Measurements from ENCODE around the gene POGLUT2. TPM values are rescaled to one million over a fixed set of nuclear protein-coding genes. Genes with fewer than 3 reads are reported as not detected.
A peak's percentile ranks its signal among the peaks of the same experiment; 100 is the strongest.

The POGLUT2 gene
- total and polyA plus RNA-seq, 5 donors from 2014 or later, result 0.20 to 1.2 (median 0.96) TPM

DNA sequence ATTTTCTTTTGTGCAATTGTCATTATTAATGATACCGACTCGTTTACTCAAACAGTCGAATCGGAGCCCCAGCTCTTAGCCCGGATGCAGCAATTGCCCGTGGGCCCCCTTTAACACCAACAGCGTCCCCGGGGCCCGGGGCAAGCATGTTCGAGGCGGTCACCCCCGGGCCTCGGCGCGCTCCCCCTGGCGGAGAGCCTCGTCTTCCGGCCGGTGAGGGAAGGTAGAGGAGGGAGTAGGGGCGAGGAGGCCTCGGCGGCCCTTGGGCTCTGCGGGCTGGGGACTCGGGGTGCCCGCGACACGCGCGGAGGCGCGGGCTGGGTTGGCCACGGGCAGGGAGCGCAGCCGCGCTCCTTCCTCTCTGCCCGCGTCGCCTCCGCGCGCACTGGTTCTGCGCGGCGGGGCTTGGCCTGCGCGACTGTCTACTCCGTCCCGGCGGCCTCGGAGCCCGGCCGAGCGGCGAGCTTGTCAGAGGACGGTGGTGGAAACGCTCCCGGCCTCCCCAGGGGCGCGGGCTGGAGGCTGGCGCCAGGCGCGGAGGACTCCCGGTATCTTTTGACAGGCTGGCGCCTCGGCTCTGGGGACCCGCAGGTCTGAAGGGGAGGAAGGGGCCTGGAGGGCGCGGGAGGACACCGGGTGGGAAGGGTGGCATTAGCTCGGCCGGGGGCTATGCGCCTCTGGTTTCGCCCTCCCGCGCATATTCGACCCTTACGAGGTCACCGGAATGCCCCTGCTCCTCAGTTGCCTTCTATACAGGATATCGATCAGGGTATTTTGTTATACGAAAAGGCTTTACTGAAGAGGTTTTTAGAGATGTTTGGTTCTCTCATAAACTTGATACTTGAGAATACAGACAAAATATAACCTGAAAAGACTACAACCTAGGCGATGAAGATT, 1.6 kb upstream of the POGLUT2 start:
- H3K27ac Mint-ChIP-seq, result peak overlapping the region in 2 of 3 donors; percentile 83 to 92
- H3K27me3 Mint-ChIP-seq, result peaks cover 17% of the 10 kb centered on the region
- no peaks in the 10 kb centered on the region for H3K9me3 ChIP-seq (ENCODE audit: control insufficient read depth in 2 of 2, low read length in 2 of 2)
- H3K9me3 Mint-ChIP-seq, result no peaks in the 10 kb centered on the region
- no peaks in the 10 kb centered on the region for H3K36me3 ChIP-seq (ENCODE audit: control insufficient read depth, insufficient read depth, low read length)
- H3K27ac ChIP-seq (ENCODE audit: insufficient read depth, low read length, poor library complexity, severe bottlenecking), result peak overlapping the region; percentile 14
- H3K4me3 ChIP-seq (ENCODE audit: low read depth, low read length), result peak overlapping the region; percentile 68
- DNase-seq, result peak; percentile 72 to 87 (median 77)
- peak overlapping the region; percentile 90 to 97 (median 94) for H3K4me3 Mint-ChIP-seq
- H3K4me1 Mint-ChIP-seq, result peaks cover 4 to 43% (median 20%) of the 10 kb centered on the region in 4 donors
- H3K36me3 Mint-ChIP-seq, result peaks cover 3% of the 10 kb centered on the region
- H3K4me1 ChIP-seq (ENCODE audit: control insufficient read depth, insufficient read depth, low read length, poor library complexity, severe bottlenecking), result peaks cover 29% of the 10 kb centered on the region
- H3K27me3 ChIP-seq (ENCODE audit: control insufficient read depth, insufficient read depth, low read length), result peaks cover 6% of the 10 kb centered on the region
- peak; percentile 83 to 85 for ATAC-seq (ENCODE audit: low read depth in 2 of 2)

DNA sequence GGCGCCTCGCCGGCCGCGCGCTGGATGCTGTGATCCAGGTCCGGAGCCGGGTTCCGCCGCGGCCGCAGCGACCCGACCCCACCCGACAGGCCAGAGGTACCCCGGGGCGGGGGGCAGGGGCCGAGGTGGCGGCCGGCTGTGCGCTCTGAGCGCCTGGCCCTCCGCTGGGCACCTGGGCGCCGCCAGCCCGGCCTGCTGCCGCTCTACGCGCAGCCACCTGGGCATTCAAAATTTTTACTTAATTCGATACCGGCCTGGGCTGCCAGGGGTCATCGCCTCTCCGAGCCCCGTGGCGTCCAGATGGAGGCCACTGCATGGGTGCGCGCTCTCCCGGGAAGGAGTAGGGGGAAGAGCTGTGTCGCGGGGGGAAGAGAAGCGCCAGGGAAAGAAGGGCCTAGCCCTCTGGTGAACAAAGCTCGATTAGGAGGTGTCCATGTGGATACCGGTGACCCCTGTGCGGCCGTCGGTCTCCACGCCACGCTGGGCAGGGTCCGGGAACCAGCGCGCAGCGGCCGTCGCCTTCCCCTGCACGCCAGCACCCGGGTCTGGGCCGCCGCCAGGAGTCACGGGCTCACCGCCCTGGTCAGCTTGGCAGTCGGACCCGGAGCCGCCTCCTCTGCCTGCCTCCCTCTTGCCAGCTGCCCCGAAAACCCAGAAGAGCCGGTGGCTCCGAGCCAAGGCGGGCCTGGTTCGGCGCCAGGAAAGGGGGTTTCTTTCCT, 809 bp upstream of the POGLUT2 start:
- no peak for ATAC-seq (ENCODE audit: low read depth in 2 of 2)
- H3K4me3 Mint-ChIP-seq, result peak overlapping the region; percentile 90 to 97 (median 92)
- Histone ChIP-seq H3K27me3 (ENCODE audit: control insufficient read depth, insufficient read depth, low read length) (peaks cover 6% of the 10 kb centered on the region), H3K4me3 (ENCODE audit: low read depth, low read length) (peak overlapping the region; percentile 59), H3K36me3 (ENCODE audit: control insufficient read depth, insufficient read depth, low read length) (no peaks in the 10 kb centered on the region), H3K4me1 (ENCODE audit: control insufficient read depth, insufficient read depth, low read length, poor library complexity, severe bottlenecking) (peaks cover 29% of the 10 kb centered on the region), H3K27ac (ENCODE audit: insufficient read depth, low read length, poor library complexity, severe bottlenecking) (no peak overlapping the region), H3K9me3 (ENCODE audit: control insufficient read depth in 2 of 2, low read length in 2 of 2) (no peaks in the 10 kb centered on the region)
- peak overlapping the region in 2 of 3 donors; percentile 42 to 92 for H3K27ac Mint-ChIP-seq
- no peaks in the 10 kb centered on the region for H3K9me3 Mint-ChIP-seq
- H3K4me1 Mint-ChIP-seq, result peaks cover 4 to 41% (median 20%) of the 10 kb centered on the region in 4 donors
- no peaks in the 10 kb centered on the region for H3K36me3 Mint-ChIP-seq
- peak in 2 of 3 donors; percentile 13 to 14 for DNase-seq
- H3K27me3 Mint-ChIP-seq, result peaks cover 17% of the 10 kb centered on the region

DNA sequence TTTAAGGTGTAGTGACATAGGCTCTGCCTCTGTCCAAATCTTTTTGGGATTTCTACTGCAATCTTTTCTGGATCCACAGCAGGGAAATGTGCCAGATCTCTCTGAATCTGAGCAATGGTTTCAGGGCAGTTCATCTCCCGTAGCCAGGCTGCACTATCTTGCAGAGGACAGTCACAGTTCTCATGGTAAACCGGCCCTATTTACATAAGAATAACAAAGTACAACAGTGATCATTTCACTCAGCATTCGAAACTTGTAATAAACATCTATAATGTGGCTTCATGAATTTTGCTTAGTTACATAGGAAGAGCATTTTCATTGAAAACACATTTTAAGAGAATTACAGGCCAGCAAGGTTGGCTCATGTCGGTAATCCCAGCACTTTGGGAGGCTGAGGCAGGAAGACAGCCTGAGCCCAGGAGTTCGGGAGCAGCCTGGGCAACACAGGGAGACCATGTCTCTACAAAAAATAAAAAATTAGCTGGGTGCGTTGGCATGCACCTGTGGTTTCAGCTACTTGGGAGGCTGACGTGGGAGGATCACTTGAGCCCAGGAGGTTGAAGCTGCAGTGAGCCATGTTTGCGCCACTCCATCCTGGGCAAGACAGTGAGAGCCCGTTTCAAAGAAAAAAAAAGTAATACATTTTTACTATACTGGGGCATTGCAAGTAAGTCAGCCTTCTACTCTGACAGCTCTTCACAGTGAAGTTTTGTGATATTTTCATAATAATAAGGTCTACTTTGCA, 5.0 kb downstream of the POGLUT2 start:
- Histone ChIP-seq H3K27me3 (ENCODE audit: control insufficient read depth, insufficient read depth, low read length) (peaks cover 6% of the 10 kb centered on the region), H3K4me1 (ENCODE audit: control insufficient read depth, insufficient read depth, low read length, poor library complexity, severe bottlenecking) (peaks cover 9% of the 10 kb centered on the region), H3K27ac (ENCODE audit: insufficient read depth, low read length, poor library complexity, severe bottlenecking) (no peak overlapping the region), H3K4me3 (ENCODE audit: low read depth, low read length) (no peak overlapping the region), H3K9me3 (ENCODE audit: control insufficient read depth in 2 of 2, low read length in 2 of 2) (no peaks in the 10 kb centered on the region), H3K36me3 (ENCODE audit: control insufficient read depth, insufficient read depth, low read length) (no peaks in the 10 kb centered on the region)
- Mint-ChIP-seq H3K9me3 (peaks cover 0 to 2% (median 0%) of the 10 kb centered on the region in 7 donors), H3K27ac (no peak overlapping the region), H3K4me1 (peaks cover 0 to 7% (median 3%) of the 10 kb centered on the region in 4 donors), H3K4me3 (peak overlapping the region in 1 of 4 donors; percentile 28), H3K36me3 (no peaks in the 10 kb centered on the region), H3K27me3 (peaks cover 13% of the 10 kb centered on the region)
- ATAC-seq (ENCODE audit: low read depth in 2 of 2) (no peak), DNase-seq (no peak)

DNA sequence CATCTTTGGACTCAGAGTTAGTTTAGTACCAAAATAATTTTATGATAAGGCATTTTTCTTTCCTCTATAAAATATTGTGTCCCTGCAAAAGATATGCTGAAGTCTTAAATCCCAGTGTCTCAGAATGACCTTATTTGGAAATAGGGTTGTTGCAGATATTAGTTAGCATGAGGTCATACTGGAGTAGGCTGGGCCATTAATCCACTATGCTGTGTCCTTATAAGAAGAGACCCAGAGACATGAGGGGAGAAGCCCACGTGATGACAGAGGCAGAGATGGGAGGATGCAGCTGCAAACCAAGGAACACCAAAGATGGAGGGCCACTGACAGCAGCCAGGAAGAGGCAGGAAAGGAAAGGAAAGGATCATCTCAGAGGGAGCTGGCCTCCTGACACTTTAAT, 6.4 kb downstream of the POGLUT2 start:
- Histone ChIP-seq H3K27ac (ENCODE audit: insufficient read depth, low read length, poor library complexity, severe bottlenecking) (no peak overlapping the region), H3K4me3 (ENCODE audit: low read depth, low read length) (no peak overlapping the region), H3K27me3 (ENCODE audit: control insufficient read depth, insufficient read depth, low read length) (peaks cover 6% of the 10 kb centered on the region), H3K36me3 (ENCODE audit: control insufficient read depth, insufficient read depth, low read length) (no peaks in the 10 kb centered on the region), H3K4me1 (ENCODE audit: control insufficient read depth, insufficient read depth, low read length, poor library complexity, severe bottlenecking) (no peaks in the 10 kb centered on the region), H3K9me3 (ENCODE audit: control insufficient read depth in 2 of 2, low read length in 2 of 2) (no peaks in the 10 kb centered on the region)
- H3K27me3 Mint-ChIP-seq, result no peaks in the 10 kb centered on the region
- H3K9me3 Mint-ChIP-seq, result peaks cover 0 to 2% (median 0%) of the 10 kb centered on the region in 7 donors
- ATAC-seq (ENCODE audit: low read depth in 2 of 2), result no peak
- no peaks in the 10 kb centered on the region for H3K36me3 Mint-ChIP-seq
- no peak for DNase-seq
- H3K27ac Mint-ChIP-seq, result no peak overlapping the region
- H3K4me1 Mint-ChIP-seq, result no peaks in the 10 kb centered on the region
- no peak overlapping the region for H3K4me3 Mint-ChIP-seq

DNA sequence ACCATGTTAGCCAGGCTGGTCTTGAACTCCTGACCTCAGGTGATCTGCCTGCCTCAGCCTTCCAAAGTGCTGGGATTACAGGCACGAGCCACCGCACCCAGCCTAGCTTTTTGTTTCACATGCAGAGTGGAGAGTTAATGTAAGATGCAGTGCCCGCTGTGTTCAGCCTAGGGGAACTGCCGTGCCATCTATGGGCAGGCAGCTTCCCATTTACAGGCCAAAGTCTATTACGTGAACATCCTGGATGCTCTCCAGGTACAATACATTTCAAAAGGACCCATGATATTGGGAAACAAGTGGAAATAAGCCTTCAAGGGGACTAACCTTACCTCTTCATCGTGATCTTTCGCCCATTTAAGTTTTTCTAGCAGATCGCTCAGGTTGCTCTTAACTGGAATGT, 10.1 kb downstream of the POGLUT2 start:
- ATAC-seq (ENCODE audit: low read depth in 2 of 2) (no peak), DNase-seq (no peak)
- Histone ChIP-seq H3K4me3 (ENCODE audit: low read depth, low read length) (no peak overlapping the region), H3K27me3 (ENCODE audit: control insufficient read depth, insufficient read depth, low read length) (no peaks in the 10 kb centered on the region), H3K36me3 (ENCODE audit: control insufficient read depth, insufficient read depth, low read length) (no peaks in the 10 kb centered on the region), H3K9me3 (ENCODE audit: control insufficient read depth in 2 of 2, low read length in 2 of 2) (no peaks in the 10 kb centered on the region), H3K4me1 (ENCODE audit: control insufficient read depth, insufficient read depth, low read length, poor library complexity, severe bottlenecking) (no peaks in the 10 kb centered on the region), H3K27ac (ENCODE audit: insufficient read depth, low read length, poor library complexity, severe bottlenecking) (no peak overlapping the region)
- H3K36me3 Mint-ChIP-seq, result no peaks in the 10 kb centered on the region
- no peaks in the 10 kb centered on the region for H3K4me1 Mint-ChIP-seq
- no peak overlapping the region for H3K4me3 Mint-ChIP-seq
- no peak overlapping the region for H3K27ac Mint-ChIP-seq
- peaks cover 0 to 1% (median 0%) of the 10 kb centered on the region in 7 donors for H3K9me3 Mint-ChIP-seq
- H3K27me3 Mint-ChIP-seq, result no peaks in the 10 kb centered on the region

DNA sequence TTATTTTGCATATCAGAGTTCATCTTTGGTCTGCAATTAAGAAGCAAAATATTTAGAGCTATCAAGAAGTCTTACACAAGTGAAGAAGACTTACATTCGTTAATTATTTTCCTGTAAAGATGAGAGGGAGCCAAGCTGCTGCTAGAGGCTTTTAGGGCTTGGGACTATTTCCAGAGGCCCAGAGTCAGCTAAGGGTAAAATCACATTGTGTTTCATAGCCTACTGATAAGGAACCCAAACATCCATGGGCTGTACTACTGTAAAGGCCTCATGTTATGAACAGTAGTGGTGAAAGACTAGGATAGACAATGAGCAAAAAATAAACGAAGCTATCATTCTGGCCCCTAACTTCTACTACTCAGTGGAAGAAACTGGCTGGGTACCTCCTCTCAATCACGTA, 14.3 kb downstream of the POGLUT2 start:
- H3K4me1 Mint-ChIP-seq, result peaks cover 5 to 14% (median 9%) of the 10 kb centered on the region in 4 donors
- no peak overlapping the region for H3K27ac ChIP-seq (ENCODE audit: insufficient read depth, low read length, poor library complexity, severe bottlenecking)
- peaks cover 0 to 2% (median 0%) of the 10 kb centered on the region in 7 donors for H3K9me3 Mint-ChIP-seq
- H3K27ac Mint-ChIP-seq, result no peak overlapping the region
- H3K27me3 ChIP-seq (ENCODE audit: control insufficient read depth, insufficient read depth, low read length), result no peaks in the 10 kb centered on the region
- H3K4me3 ChIP-seq (ENCODE audit: low read depth, low read length), result no peak overlapping the region
- DNase-seq (no peak), ATAC-seq (ENCODE audit: low read depth in 2 of 2) (no peak)
- no peaks in the 10 kb centered on the region for H3K27me3 Mint-ChIP-seq
- no peaks in the 10 kb centered on the region for H3K36me3 ChIP-seq (ENCODE audit: control insufficient read depth, insufficient read depth, low read length)
- no peaks in the 10 kb centered on the region for H3K9me3 ChIP-seq (ENCODE audit: control insufficient read depth in 2 of 2, low read length in 2 of 2)
- no peaks in the 10 kb centered on the region for H3K36me3 Mint-ChIP-seq
- no peak overlapping the region for H3K4me3 Mint-ChIP-seq
- peaks cover 8% of the 10 kb centered on the region for H3K4me1 ChIP-seq (ENCODE audit: control insufficient read depth, insufficient read depth, low read length, poor library complexity, severe bottlenecking)

DNA sequence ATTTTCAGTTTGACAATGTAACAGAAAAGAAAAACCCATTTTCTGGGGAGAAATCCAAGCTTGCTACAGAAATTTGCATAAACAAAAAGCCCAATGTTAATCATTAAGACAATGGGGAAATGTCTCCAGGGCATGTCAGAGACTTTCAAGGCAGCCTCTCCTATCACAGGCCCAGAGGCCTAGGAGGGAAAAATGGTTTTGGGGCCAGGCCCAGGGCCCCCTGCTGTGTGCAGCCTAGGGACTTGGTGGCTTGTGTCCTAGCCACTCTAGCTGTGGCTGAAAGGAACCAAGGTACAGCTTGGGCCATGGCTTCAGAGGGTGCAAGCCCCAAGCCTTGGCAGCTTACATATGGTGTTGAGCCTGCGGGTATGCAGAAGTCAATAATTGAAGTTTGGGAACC, 17.2 kb downstream of the POGLUT2 start:
- no peaks in the 10 kb centered on the region for H3K36me3 Mint-ChIP-seq
- H3K4me1 ChIP-seq (ENCODE audit: control insufficient read depth, insufficient read depth, low read length, poor library complexity, severe bottlenecking), result peaks cover 17% of the 10 kb centered on the region
- ATAC-seq (ENCODE audit: low read depth in 2 of 2) (no peak), DNase-seq (no peak)
- H3K27me3 ChIP-seq (ENCODE audit: control insufficient read depth, insufficient read depth, low read length), result no peaks in the 10 kb centered on the region
- no peaks in the 10 kb centered on the region for H3K27me3 Mint-ChIP-seq
- peaks cover 8 to 20% (median 19%) of the 10 kb centered on the region in 4 donors for H3K4me1 Mint-ChIP-seq
- no peak overlapping the region for H3K27ac ChIP-seq (ENCODE audit: insufficient read depth, low read length, poor library complexity, severe bottlenecking)
- H3K4me3 Mint-ChIP-seq, result no peak overlapping the region
- peak overlapping the region in 1 of 3 donors; percentile 69 for H3K27ac Mint-ChIP-seq
- H3K9me3 Mint-ChIP-seq, result peaks cover 0 to 2% (median 0%) of the 10 kb centered on the region in 7 donors
- H3K4me3 ChIP-seq (ENCODE audit: low read depth, low read length), result no peak overlapping the region
- H3K36me3 ChIP-seq (ENCODE audit: control insufficient read depth, insufficient read depth, low read length), result no peaks in the 10 kb centered on the region
- H3K9me3 ChIP-seq (ENCODE audit: control insufficient read depth in 2 of 2, low read length in 2 of 2), result no peaks in the 10 kb centered on the region
